IPS-11a (cell line): ENCODE measurements around the gene MS4A4A.
"Not testable (repeated sequence)": the region's sequence is repeated elsewhere in the genome, so short reads cannot be mapped to it uniquely, and the experiment has no call there.

Source experiments
- H3K4me3 ChIP-seq: one replicate; pipeline ENCODE4 v1.5.1; 2013; ENCODE audit warnings: low read depth, low read length, control low read depth

MS4A4A gene

DNA sequence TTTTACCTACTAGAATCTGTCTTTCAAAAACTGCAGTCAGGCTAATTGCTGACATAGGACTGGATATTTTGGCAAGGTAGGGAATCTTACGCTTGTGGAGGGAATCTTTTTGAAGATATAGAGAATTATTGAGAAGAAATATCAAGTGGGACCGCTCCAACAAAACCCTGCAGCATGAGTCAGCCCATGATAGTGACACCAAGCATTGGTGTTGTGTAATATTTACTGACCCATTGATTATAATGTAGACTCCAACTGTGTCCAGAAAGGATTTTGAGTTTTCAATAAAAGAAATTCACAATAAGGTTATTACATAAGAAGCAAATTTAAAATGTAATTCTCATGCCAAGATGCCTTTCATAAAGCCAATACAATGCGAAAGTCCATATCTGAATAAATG lies 20.7 kb downstream of the MS4A4A start:
- no peak overlapping the region for H3K4me3 ChIP-seq

DNA sequence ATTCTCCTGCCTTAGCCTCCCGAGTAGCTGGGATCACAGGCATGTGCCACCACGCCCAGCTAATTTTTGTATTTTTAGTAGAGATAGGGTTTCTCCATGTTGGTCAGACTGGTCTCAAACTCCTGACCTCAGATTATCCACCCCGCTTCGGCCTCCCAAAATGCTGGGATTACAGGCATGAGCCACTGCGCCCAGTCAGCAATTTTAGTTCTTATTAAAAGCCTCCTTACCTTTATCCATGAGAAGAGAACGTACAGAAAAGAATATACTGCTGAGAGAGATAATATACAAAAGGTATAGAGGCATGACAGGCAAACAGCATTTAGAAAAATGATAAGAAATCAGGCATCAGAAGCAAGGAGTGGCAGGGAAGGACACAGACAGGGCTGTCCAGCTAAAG lies 21.4 kb downstream of the MS4A4A start:
- not testable (repeated sequence) for H3K4me3 ChIP-seq

GRCh38 chr11:60303661-60304060 lies 23.2 kb downstream of the MS4A4A start:
- no peak overlapping the region for H3K4me3 ChIP-seq

- no peak overlapping the region for H3K4me3 ChIP-seq
These were observed 25.6 kb downstream of the MS4A4A start for GRCh38 chr11:60305906-60306619.

DNA sequence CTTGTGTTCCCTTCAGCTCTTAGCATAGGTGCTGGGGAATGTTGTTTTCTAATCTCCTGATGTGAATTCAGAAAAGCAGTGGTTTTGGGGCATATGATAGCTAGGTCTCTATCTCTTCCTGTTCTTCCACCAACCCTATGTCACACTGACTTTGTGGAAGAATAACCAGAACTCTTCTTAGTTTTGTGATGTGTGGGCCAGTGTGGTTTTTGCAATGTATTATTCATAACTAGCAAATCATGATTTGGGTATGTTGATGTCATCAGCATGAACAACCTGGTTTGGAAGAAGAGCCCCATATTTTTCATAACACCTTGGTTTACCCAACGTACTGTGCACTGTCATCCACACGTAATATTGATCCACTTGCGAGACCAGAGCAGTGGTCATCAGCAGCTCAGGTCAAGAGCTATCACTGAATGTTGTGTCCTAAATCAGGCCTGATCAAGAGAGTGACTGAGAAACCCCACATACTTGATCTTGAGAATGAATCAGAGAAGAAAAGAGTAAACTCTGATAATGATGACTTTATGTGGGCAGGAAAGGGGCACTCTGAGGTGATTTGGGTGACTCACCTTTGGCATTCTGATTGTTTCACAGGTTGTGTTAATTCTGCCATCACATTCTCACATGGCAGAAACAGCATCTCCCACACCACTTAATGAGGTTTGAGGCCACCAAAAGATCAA lies 27.2 kb downstream of the MS4A4A start:
- H3K4me3 ChIP-seq: no peak overlapping the region

- H3K4me3 ChIP-seq: no peak overlapping the region
These were observed 30.0 kb downstream of the MS4A4A start for GRCh38 chr11:60310407-60310998.

GRCh38 chr11:60314635-60315321 lies 34.3 kb downstream of the MS4A4A start:
- H3K4me3 ChIP-seq: no peak overlapping the region

GRCh38 chr11:60315871-60316270 lies 35.4 kb downstream of the MS4A4A start:
- H3K4me3 ChIP-seq: no peak overlapping the region

- no peak overlapping the region for H3K4me3 ChIP-seq
These were observed 35.9 kb downstream of the MS4A4A start for GRCh38 chr11:60316317-60316716.

DNA sequence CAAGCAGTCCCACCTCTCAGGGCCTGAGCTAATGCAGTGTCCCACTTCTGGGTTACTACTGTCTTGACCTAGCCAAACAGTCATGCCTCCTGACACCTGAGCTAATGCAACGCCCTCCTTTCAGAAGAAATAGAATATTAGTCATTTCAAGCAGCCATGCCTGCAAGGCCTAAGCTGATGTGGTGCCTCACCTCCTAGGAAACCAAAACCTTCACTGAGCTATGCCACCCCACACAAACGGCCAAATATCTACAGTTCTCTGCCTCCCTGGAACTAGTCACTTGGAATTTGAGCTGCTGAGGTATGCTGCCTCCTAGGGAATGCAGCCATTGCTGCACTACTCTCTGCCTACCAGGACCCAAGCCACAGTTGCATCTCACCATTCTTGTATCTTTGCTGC lies 38.3 kb downstream of the MS4A4A start:
- H3K4me3 ChIP-seq: no peak overlapping the region

GRCh38 chr11:60321051-60321450 lies 40.6 kb downstream of the MS4A4A start:
- no peak overlapping the region for H3K4me3 ChIP-seq

DNA sequence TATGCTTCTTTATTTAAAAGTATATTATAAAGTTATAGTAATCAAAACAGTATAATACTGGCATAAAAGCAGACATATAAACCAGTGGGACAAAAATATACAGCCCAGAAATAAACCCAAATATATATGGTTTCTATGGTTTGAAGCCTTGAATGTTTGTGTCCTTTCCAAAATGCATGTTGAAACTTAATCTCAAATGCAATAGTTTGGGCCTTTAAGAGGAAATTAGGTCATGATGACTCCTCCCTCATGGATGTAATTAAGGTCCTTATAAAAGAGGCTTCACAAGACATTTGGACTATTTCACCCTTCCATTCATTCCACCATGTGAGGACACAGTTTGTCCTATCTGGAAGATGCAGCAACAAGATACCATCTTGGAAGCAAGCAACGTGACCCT lies 46.5 kb downstream of the MS4A4A start, which contains the start of gene MS4A6E:
Gene MS4A6E, plus strand, starts transcription at position 301 of the 400 bp plus-strand sequence. CDS start 7,641 bp downstream, outside the sequence.
- no peak within 1 kb of the TSS for H3K4me3 ChIP-seq

GRCh38 chr11:60328460-60328859 lies 48.0 kb downstream of the MS4A4A start:
- H3K4me3 ChIP-seq: no peak overlapping the region

- H3K4me3 ChIP-seq: no peak overlapping the region
These were observed 52.4 kb downstream of the MS4A4A start for GRCh38 chr11:60332846-60333245.

DNA sequence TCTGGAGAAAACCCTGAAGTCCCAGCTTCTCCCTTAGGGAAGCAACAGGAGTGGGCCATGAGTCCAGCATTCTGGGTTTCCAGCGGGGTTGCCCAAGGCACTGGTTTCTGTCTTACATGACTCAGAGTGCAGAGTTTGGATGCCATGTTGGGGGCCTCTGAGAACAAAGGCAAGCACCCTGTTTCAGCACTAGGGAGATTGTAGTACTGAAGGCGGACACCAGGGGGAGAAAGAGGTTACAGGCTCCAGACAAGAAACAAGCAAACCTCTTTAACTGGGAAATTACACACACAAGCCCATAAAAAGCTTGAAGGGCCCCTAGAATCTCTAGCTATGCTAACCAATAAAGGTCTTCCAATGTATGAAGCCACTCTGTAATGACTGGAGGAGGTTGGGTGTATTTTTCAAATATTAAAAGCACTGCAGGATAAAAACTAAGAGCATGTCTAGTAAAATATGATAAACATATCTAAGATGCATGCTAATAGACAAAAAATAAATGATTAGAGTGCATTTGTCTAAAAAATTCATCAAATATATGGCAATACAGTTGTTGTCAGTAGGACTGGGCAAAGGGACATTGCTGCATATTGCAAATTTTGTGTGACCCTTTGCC lies 53.6 kb downstream of the MS4A4A start:
- H3K4me3 ChIP-seq: no peak overlapping the region

- no peak overlapping the region for H3K4me3 ChIP-seq
These were observed 56.4 kb downstream of the MS4A4A start for GRCh38 chr11:60336767-60337391.

GRCh38 chr11:60338053-60338452 lies 57.6 kb downstream of the MS4A4A start:
- no peak overlapping the region for H3K4me3 ChIP-seq

DNA sequence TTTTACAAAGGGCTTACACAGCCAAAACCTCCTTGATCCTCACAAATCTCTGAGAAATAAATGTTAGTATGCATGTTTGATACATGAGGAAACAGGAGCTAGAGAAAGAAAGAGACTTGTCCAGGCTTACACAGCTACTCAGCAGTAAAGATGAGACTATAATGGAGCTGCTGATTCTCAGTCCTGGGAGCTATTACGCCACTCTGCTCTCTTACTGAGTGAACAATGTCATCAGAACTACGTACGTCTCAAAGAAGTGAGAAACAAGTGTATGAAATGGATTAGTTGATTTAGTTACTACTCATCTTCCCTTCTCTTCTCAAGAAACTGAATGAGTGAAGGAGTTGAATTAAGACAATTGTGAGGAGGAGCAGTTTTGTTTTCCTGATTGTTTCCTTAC lies 58.9 kb downstream of the MS4A4A start:
- no peak overlapping the region for H3K4me3 ChIP-seq

DNA sequence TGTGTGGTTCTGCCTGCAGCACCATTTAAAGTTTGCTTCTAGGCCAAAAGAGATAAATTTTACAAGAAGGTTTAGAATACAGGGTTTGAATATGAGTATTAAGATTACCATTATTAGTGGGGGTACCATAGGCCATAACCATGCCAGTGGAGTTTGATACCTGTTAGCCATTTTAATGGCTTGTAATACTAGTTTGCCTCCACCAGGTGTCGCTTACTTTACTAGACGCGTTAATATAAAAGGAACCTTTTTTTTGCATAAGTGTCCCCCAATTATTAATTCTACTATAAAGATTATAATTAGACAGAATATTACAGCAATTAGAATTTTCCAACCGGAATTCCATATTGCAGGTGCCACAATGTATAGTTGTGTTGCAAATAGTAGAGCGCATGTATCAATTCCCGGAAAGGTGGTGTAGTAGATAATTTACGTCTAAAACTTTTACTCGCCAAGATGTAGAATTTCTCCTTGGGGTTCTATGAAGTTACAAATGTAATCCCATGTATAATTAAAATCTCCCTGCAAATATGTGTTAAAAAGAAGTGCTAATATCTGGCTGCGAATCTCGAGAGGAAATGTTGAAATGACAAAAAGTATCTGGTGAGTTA lies 62.7 kb downstream of the MS4A4A start:
- H3K4me3 ChIP-seq: no peak overlapping the region

DNA sequence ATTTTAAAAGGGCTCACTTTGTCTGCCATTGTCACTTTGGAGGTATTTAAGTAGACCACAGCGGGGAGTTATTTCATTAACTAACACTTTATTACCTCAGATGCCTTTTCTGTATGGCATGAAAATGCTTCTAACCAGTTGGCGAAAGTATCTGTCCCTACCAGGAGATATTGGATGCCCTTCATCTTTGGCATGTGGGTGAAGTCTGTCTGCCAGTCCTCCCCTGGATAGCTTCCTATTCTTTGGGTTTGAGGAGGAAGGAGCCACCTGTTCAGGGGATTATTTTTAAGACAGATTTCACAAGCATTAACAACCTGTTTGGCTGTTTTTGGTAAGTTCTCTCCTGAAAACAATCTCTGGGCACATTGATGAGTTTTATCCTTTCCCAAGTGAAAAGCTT lies 63.7 kb downstream of the MS4A4A start:
- H3K4me3 ChIP-seq: no peak overlapping the region
